NCI-H146 treated with DMSO at 0.1 percent for 48 hours (cell line): ENCODE data around the gene UBE3B.
A peak's percentile ranks its signal among the peaks of the same experiment; 100 is the strongest.

ENCODE experiments used
- DNase-seq: peaks from one replicate; lab custom pipeline; 2025; ENCODE audit not compliant: unreplicated experiment; lab: John Stamatoyannopoulos, UW

The UBE3B gene

DNA sequence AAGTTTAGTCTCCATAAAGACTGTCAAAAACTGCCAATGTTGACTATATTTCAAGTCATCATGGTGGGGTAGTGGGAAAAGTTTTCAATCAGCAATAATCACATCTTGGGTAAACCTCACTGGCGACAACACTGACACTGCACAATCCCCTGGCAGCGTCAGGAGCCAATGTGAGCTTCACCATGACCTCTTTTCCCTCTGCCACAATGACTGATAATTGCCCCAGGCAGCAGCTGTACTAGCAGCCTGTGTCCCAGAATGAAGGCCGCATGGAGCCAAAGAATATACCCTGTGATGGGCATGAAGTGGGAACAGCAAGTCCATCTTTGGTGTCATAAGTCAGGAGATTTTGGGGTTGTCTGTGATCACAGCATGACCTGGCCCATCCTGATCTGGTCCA lies 90.5 kb downstream of the UBE3B start:
- no peak for DNase-seq

DNA sequence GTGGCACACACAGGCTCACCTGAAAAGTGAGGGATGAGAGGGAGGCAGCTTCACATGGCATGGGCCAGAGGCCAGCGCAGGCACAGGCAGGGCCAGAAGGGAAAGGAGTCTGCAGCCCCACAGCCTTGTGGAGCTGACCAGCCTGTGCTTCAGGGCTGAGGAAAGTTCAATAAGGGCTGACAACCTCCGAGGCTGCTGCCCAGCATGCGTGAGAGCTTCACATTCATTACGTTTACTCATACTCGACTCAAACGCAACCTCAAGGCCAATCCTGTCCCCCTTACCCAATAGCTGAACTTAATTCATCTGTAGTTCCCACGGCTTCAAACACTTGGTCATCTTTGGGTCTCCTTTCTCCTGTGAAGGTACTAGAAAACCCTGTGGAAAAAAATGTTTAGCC lies 91.1 kb downstream of the UBE3B start:
- DNase-seq: no peak

DNA sequence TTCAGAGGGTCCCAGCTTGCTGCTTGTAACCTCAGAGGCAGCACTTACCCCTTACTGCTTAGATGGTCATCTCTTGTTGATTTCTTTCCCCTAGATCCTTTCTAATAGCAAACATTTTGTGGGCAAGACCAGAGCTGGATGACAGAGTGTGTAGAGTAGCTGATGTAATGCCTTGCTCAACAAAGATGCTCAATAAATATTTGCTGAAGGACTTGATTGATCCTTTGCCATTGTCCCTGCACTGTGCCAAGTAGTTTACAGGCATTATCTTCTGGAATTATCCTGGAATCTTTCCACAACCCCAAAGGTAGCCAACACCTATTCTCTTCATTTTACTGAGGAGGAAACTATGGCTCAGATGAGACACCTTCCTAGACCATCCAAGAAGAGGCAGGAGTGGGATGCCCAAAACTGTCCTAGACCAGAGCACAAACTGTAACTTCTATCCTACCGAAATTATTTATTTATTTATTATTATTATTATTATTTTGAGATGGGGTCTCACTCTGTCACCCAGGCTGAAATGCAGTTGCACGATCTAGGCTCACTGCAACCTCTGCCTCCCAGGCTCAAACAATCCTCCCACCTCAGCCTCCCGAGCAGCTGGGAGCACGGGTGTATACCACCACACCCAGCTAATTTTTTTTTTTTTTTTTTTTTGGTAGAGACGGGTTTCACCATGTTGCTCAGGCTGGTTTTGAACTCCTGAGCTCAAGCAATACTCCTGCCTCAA lies 94.5 kb downstream of the UBE3B start:
- DNase-seq: no peak

DNA sequence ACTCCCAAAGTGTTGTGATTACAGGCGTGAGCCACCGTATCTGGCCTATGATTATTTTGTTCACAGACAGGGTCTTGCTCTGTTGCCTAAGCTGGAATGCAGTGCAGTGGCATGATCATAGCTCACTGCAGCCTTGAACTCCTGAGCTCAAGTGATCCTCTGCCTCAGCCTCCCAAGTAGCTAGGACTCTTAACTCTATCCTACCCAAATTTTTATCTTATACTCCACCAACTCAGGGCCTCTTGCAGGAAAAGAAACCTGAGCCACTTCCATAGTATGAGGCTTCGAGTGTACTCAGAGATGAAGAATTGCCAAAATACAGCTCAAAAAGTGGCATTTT lies 95.0 kb downstream of the UBE3B start:
- no peak for DNase-seq

DNA sequence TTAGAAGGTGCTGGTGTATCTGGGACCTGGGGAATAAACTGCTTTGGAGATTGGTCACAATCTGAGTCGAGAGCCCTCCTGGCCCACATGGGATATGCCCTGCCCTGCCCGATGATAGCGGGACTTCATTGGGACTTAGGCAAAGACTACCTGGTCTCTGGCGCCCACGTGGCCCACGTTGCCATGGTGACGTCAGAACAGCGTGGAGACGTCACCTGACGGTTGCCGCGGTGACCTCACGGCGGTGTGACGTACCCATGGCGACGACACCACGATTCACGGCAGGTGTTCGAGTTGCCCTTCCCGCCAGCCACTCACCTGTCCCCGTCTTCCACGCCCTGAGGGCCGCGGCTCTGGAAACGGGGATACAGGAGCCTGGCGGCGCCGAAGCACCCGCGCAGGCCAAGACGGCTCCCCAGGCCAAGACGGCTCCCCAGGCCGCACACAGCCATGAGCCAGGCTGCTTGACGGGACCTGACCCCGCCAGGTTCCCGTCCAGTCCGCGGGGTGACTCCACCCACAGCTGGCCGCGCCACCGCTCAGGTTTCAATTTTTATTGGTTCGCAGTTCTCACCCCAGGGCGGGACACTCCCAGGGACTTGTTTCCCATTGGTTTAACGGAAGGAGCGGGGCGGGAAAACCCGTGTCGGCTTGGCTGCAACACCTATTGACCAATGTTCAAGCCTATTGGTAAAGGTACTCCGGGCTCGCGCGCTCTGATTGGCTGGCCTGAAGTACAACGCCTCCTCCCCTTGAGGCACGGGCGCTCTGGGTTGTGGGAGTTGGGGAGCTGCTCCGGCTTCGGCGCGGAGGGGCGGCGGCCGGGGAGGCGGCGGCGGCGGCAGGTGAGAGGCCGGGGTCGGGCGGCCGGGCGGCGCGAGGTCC lies 95.8 kb downstream of the UBE3B start, which contains the start of the genes MMAB and MVK:
Gene MMAB (minus strand): TSS at position 476 of the 885 bp plus-strand sequence. CDS start 24 bp downstream, at position 452.
Gene MVK (plus strand): TSS at position 766 of the 885 bp plus-strand sequence. CDS start 1,029 bp downstream, outside the sequence.
- peak; percentile 98 for DNase-seq

DNA sequence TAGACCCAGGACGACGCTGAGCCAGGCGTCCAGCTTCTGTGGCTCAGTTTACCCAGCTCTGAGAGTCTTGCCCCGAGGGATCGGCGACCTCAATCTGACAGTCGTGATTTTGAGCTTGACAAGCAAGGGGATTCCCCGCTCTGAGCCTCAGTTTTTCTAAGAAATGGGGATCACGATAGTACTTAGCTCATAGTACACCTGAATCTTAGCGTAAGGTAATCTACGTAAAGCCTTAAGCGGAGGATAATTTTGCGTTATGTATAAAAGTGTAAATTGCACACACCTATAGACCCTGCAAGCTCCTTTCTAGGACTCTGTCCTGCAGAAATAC lies 96.4 kb downstream of the UBE3B start:
- DNase-seq: no peak

DNA sequence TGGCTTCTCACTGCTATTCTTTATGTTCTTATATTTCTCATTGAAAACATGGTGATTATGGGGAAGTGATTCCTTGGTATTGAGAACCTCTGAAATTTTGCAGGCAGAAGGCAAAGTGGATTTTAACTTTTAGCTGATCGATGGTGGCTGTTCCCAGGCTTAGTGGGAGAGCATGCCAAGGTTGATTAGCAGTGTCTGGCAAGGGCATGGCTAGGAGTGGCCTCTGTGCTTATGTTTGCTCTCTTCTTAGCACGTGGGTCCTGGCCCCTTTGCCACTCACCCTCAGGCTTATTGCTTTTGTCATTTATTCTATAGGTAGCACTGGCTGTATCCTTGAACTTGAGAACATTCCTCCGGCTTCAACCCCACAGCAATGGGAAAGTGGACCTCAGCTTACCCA lies 98.2 kb downstream of the UBE3B start:
- no peak for DNase-seq

DNA sequence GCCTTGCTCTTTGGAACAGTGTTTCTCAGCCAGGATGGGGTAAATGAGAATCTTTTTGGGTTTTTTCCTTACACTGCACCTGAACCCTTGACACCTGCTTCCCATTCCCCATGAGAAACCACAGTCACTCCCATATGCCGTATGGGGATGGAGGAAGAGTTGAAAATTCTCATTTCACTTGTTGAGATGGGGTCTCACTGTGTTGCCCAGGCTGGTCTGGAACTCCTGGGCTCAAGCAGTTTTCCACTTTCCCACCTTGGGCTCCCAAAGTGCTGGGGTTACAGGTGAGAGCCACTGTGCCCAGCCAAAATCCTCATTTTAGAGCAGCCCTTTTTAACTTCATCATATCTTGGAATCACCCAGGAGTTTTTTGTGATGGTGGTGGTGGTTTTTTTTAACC lies 99.9 kb downstream of the UBE3B start:
- DNase-seq: no peak

DNA sequence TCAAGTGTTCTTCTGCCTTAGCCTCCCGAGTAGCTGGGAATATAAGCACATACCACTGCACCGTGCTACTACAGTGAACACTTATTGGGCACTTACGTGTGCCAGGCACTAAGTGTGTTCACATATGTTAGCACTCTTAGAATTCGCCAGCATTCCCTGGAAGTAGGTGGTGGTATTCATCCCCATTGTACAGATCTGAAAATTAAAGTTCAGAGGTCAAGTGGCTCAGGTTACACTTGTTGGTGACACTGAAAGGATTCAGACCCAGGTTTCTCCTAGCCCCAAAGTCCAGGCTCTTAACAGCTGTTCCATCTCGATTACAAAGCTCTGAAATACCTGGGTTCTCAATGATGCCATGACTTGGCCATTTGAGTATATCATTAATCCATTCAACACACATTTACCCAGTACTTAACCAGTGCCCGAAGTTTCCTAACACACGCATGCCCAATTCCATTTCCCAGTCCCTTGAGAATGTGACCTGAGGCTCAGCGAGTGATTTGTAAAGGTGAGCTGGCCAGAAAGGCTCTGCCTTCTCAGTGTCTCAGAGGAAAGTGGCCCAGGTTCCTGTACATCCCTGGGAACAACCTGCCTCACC lies 101.0 kb downstream of the UBE3B start:
- DNase-seq: no peak

DNA sequence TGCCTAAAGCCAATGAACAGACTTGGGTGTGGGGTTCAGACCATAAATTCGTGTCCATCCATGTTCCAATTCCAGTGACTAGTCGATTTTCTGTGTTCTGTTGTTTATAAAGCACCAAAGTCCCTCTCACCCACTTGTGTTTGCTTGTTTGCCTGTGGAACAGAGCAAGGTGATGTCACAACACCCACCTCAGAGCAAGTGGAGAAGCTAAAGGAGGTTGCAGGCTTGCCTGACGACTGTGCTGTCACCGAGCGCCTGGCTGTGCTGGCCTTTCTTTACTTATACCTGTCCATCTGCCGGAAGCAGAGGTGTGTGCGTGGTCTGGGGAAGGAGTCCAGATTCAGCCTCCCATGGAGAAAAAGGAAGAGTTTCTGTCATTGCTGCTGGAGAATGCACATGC lies 102.2 kb downstream of the UBE3B start:
- no peak for DNase-seq

DNA sequence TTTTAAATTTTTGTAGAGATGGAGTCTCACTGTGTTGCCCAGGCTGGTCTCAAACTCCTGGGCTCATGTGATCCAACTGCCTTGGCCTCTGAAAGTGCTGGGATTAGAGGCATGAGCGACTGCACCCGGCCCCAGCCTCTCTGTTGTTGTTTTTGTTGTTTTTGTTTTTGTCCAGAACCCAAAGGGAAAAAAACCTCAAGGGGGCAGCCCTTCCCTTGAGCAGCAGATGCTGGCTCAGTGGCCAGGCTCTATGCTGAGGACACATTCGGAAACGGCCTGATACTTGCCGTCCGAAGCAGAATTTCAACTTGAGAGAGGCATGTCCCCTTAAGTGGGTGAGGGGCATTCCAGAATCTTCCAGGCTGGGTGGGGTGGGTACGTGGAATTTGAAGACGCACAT lies 102.8 kb downstream of the UBE3B start:
- DNase-seq: no peak

DNA sequence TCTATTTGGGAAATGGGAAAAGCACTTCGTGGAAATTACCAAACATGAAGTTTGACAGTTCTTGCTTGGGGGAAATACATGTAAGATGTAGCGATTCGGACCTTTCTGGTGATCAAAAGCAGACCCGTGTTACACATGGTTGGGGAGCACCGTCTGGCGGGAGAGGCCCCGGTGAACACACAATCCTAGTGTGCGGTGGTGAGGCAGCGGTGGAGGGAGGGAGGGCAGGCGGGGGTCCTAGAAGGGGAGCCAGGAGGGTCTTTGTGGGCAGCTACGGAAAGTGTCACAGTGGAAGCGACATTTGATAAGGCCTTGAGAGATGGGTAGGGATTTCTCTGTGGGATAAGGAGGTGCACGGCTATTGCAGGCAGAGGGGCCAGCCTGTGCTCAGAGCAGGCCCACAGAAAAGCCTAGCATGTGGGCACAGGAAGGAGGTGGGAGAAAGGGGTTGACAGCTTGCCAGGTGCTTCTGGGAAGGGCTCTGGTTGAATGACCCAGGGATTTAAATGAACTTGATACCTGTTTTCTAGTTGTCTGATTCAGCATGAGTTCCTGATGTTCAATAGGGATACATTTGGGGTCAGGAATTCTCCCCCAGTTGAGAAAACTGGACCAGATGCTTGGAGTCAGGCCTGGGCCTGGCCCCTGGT lies 103.4 kb downstream of the UBE3B start:
- DNase-seq: no peak

DNA sequence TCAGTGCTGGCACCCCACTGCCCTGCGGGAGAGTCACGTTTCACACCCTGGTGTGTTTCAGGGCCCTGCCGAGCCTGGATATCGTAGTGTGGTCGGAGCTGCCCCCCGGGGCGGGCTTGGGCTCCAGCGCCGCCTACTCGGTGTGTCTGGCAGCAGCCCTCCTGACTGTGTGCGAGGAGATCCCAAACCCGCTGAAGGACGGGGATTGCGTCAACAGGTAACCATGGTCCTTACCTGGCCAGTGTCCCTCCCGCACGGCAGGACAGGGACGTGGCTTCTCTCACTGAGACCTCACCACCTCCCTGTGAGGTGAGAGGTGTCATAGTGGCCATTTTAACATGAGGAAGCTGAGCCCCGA lies 103.9 kb downstream of the UBE3B start:
- no peak for DNase-seq

DNA sequence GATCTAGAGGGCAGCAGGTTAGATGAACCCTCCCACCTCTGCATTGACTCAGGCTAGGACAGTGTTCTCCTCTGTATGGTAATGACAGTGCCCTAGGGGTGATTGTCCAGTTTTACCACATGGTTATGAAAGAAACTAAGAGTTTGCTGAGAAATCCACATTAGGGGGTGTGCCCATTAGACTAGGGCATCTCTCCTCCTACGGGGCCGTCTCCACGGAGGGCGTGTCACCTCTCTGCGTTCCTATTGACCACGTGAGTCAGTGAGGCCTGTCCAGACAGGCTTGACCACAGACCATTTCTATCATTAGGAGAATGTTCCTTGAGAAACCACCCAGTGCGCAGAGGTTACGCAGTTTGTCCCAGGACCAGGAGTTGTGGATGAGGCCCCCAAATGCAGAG lies 104.4 kb downstream of the UBE3B start:
- DNase-seq: no peak

DNA sequence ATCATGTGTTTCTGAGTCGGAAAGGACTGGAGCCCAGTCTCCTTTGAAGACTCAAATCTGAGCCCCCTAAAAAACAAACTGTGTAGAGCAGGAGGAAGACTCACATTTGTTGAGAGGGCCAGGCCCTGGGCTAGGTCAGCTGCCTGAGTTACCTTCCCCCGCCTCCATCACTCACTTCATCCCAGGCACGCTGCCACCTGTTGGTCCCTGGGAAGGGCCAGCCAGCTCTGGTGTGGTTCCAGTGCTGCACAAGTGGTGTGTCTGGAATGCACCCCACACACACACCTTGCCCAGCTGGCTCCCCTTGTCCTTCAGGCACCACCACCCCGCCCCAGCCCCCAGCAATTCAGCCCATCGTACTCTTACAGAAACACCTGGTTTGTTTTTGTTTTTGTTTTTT lies 105.2 kb downstream of the UBE3B start:
- DNase-seq: no peak

DNA sequence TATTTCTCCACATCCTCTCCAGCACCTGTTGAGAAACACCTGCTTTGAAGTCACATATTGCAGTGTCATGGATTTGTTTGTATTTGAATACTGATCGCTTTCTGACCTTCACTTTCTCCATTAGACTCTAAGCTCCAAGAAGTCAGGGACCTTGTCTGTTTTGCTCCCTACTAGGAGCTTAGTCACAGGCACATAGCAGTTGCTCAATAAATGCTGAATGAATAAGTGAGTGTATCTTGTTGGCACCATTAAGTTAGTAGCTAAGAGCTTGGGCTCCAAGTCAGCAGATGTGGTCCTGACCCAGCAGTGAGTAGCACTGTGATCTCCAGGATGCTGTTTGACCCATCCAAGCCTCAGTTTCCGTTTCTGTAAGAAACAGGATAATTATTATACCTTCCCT lies 106.3 kb downstream of the UBE3B start:
- DNase-seq: no peak
